ENCODE measurements around the gene TMEM100. TPM values are rescaled to one million over a fixed set of nuclear protein-coding genes. Genes with fewer than 3 reads are reported as not detected.

Gene TMEM100
- total RNA-seq, 2 experiments from 2014 or later = not detected

DNA sequence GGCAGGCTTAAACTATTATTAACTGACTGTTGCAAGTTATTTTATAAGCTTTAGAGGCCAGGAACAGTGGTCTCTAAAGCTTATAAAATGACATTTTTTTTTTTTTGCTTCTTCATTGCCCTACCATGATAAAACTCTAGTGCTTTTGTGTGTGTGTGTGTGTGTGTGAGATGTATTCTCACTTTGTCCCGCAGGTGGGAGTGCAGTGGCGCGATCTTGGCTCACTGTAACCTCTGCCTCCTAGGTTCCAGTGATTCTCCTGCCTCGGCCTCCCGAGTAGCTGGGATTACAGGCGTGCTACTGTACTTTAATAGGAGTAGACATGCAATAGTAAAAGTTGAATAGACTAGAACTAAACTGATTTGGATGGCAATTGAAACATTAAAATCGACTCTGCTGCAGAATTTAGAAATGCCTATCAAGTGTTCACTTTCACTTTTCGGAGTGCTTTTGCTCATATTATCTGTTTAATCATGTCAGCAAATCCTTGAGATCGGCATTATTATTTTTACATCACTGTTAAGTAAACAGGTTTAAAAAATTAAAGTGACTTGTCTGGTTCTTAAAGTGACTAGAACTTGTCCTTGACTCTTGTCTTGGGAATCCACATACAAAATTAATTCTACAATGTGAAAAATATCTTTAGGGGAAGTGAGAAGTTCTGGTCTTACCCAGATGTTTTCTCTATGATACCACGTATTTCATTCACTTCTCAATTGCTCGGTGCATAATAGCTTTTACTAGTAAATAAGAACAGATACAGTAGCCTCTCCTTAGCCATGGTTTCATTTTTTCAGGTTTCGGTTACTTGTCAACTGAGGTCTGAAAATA lies 19.8 kb upstream of the TMEM100 start:
- no peak for DNase-seq
- H3K4me1 Mint-ChIP-seq = no peaks in the 10 kb centered on the region
- ATAC-seq = no peak
- POLR2A ChIA-PET = no interaction called here
- H3K4me3 Mint-ChIP-seq = no peak overlapping the region
- no peak overlapping the region for H3K27ac Mint-ChIP-seq
- CTCF ChIA-PET = interaction anchor here (0.6 to 0.9 kb wide), 2 partner anchors 8 to 223 kb away, joined by 3 read pairs; no protein-coding TSS in a partner anchor
- H3K9me3 Mint-ChIP-seq (ENCODE audit: low read depth) = no peaks in the 10 kb centered on the region
- intact Hi-C loops (cut with DNase I, micrococcal nuclease) = no loop called here
- no peaks in the 10 kb centered on the region for H3K36me3 Mint-ChIP-seq (ENCODE audit: low read depth)
- H3K27me3 Mint-ChIP-seq = peaks cover 32% of the 10 kb centered on the region

DNA sequence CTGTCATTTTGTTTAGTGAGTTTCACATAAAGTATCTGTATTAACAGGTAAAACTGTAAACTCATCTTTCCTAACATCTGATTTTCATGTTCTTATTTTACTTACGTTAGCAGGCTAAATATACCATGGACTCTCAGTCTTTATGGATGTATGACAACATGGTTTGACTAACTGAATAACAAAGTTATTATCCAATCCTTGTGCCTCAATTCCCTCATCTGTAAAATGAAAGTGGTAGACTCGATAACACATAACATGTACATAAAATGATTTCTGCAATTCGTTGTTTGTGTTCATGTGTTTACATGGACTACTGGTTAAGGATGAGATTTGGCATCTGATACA lies 18.7 kb upstream of the TMEM100 start:
- Mint-ChIP-seq H3K27me3 (peaks cover 24% of the 10 kb centered on the region), H3K4me1 (no peaks in the 10 kb centered on the region), H3K4me3 (no peak overlapping the region), H3K9me3 (ENCODE audit: low read depth) (no peaks in the 10 kb centered on the region), H3K36me3 (ENCODE audit: low read depth) (no peaks in the 10 kb centered on the region), H3K27ac (no peak overlapping the region)
- ChIA-PET POLR2A (no interaction called here), CTCF (no interaction called here)
- DNase-seq (no peak), ATAC-seq (no peak)
- intact Hi-C loops (cut with DNase I, micrococcal nuclease) = no loop called here

DNA sequence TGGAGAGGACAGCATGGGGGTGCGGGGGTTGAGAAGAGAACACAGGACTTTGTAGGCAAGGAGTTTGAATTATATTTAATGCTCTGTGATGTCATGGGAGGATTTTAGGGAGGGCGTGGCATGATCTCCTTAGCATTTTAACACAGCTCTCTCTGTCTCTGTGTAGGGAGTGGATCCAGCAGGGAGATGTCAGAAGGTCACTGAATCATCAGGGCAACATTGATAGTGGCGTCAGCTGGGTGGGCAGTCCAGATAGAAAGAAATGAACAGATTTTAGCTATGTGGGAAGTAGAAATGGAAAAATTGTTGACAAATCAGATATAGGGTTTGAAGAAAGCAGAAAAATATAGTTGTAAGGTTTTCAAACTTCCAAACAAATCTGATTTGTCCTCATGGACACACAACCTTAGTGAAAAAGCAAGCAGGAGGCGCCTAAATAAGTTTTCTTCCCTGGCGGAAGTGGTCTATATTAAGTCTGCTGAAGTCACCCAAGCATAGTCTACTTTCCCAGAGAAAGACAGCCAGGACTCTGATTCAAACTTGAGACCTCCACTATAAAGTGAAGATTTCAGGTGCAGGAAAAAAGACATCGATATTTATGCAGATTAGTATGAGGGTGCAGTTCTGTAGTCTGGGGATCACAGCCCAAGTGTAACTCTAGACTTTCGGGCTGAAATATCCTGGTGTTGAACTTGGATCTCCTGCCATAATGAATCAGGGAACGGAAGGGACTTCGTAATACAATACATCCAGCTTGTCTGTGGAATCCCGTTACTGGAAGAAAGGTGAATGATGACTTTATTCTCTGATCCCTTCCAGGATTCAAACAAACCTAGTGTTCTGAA lies 18.1 kb upstream of the TMEM100 start:
- intact Hi-C loops (cut with DNase I, micrococcal nuclease) = no loop called here
- no peak overlapping the region for H3K27ac Mint-ChIP-seq
- peaks cover 20% of the 10 kb centered on the region for H3K27me3 Mint-ChIP-seq
- H3K4me1 Mint-ChIP-seq = peaks cover 2% of the 10 kb centered on the region
- no peak overlapping the region for H3K4me3 Mint-ChIP-seq
- CTCF ChIA-PET = interaction anchor here (0.6 to 0.7 kb wide), 2 partner anchors 10 to 857 kb away, joined by 3 to 4 read pairs; partner anchors contain the start of gene PCTP
- no peaks in the 10 kb centered on the region for H3K36me3 Mint-ChIP-seq (ENCODE audit: low read depth)
- no peak for DNase-seq
- no peak for ATAC-seq
- H3K9me3 Mint-ChIP-seq (ENCODE audit: low read depth) = no peaks in the 10 kb centered on the region
- POLR2A ChIA-PET = no interaction called here

DNA sequence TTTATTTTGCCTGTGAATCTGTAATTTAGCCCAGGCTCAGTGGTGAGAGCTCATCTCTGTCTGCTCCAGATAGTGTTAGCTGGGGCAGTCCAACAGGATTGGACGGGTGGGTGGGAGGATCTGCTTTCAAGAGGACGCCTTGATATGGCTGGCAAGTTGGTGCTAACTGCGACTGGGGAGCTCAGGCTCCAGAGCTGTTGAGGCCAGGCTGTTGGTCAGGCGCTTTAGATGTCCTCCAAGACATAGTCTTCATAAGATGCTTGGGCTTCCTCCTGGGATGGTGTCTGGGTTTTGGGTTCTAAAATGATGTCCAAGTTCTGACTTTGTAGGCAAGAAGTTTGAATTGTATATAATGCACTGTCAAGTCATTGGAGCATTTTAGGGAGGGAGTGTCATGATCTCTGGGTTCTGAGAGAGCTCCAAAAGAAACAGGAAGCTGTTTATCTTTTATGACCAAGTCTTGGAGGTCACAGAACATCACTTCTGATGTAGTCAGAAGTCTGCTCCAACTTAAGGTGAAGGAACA lies 15.4 kb upstream of the TMEM100 start:
- Mint-ChIP-seq H3K27me3 (peaks cover 27% of the 10 kb centered on the region), H3K36me3 (ENCODE audit: low read depth) (no peaks in the 10 kb centered on the region), H3K4me3 (no peak overlapping the region), H3K27ac (no peak overlapping the region), H3K4me1 (peaks cover 25% of the 10 kb centered on the region), H3K9me3 (ENCODE audit: low read depth) (no peaks in the 10 kb centered on the region)
- ATAC-seq = no peak
- POLR2A ChIA-PET = interaction anchor here (0.7 kb wide), 1 partner anchor 668 kb away, joined by 3 read pairs; no protein-coding TSS in a partner anchor
- CTCF ChIA-PET = interaction anchor here (0.7 to 1.4 kb wide), 3 partner anchors 20 to 161 kb away, joined by 3 read pairs; no protein-coding TSS in a partner anchor
- no peak for DNase-seq
- intact Hi-C loops (cut with DNase I, micrococcal nuclease) = loop anchor here (5.0 to 10.0 kb wide), 3 partner anchors 211 to 1047 kb away; no protein-coding TSS in a partner anchor

DNA sequence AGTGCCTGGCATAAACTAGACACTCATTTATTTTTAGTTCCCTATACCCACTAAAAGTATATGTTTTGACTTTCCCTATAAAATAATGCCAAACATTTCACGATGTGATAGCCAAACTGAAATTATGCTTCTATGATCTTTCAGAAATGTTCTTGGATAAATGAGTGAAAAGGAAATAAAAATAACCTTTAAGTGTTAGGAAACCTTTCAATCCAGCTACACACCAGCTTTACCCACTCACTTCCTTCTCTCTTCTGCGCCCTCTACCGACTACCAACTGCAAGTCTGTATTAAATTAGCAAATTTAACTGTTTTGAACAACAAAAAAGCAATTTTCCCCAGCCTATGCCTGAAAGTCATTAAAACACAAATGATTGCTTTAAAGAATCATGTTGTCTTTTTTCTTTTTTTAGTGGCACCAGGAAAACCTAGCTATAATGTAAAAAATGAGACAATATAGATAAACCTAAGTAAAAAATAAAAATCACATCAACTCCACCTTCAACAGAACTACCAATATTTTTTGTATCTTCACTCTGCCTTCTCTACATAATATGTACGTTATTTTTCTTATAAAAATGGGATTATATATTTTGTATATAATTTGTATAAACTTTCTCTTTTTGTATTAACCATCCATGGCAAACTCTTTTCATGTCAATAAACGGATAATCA lies 13.2 kb upstream of the TMEM100 start:
- ATAC-seq (no peak), DNase-seq (peak; percentile 59)
- intact Hi-C loops (cut with DNase I, micrococcal nuclease) = loop anchor here (2.0 to 10.0 kb wide), 5 partner anchors 71 to 1049 kb away; no protein-coding TSS in a partner anchor
- Mint-ChIP-seq H3K36me3 (ENCODE audit: low read depth) (no peaks in the 10 kb centered on the region), H3K9me3 (ENCODE audit: low read depth) (no peaks in the 10 kb centered on the region), H3K27ac (no peak overlapping the region), H3K4me3 (no peak overlapping the region), H3K4me1 (peaks cover 28% of the 10 kb centered on the region), H3K27me3 (peaks cover 38% of the 10 kb centered on the region)
- CTCF ChIA-PET = interaction anchor here (0.5 to 3.1 kb wide), 16 partner anchors 11 to 887 kb away, joined by 3 to 29 read pairs (median 4); partner anchors contain the start of gene PCTP
- POLR2A ChIA-PET = interaction anchor here (0.5 to 0.7 kb wide), 2 partner anchors 88 to 361 kb away, joined by 3 to 5 read pairs; no protein-coding TSS in a partner anchor

DNA sequence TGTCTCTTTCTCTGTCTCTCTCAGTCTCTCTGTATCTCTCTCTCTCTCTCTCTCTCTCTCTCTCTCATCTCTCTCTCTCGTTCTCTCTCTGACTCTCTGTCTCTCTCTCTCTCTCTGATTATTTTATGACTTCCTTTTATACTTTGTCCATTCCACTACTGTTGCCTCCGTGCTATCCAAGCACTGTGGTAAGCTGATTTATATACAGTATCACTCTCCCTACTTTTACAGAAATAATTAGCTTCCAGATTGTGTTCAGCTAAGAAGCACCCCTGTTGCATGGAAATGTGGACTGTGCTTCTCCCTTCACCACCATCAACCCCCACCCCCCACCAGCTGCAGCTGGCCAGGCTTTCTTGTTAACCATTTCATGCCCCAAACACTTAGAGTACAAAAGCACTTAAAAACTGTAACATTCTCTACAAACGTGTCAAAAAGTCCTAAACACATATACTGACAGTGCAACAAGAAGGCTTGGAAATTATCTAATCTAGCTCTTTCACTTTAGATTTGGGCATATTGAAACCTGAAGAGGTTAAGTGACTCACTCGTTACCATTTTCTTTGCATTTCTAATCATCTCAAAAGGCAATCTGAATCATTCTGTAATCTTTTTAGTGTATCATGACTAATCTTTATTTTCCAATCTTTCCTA lies 11.6 kb upstream of the TMEM100 start:
- Mint-ChIP-seq H3K27ac (peak overlapping the region; percentile 34), H3K4me3 (peak overlapping the region; percentile 25), H3K4me1 (peaks cover 28% of the 10 kb centered on the region), H3K36me3 (ENCODE audit: low read depth) (no peaks in the 10 kb centered on the region), H3K9me3 (ENCODE audit: low read depth) (no peaks in the 10 kb centered on the region), H3K27me3 (peaks cover 41% of the 10 kb centered on the region)
- ATAC-seq (peak; percentile 97), DNase-seq (peak; percentile 13)
- intact Hi-C loops (cut with DNase I, micrococcal nuclease) = loop anchor here (1.0 to 10.0 kb wide), 11 partner anchors 16 to 1051 kb away; partner anchors contain the start of genes COX11 (in 1 of the 2) and STXBP4 (in 1 of the 2)
- ChIA-PET POLR2A (interaction anchor here (1.4 kb wide), 1 partner anchor 157 kb away, joined by 4 read pairs; no protein-coding TSS in a partner anchor), CTCF (interaction anchor here (0.7 to 3.1 kb wide), 14 partner anchors 8 to 563 kb away, joined by 3 to 29 read pairs (median 4); partner anchors contain the start of gene PCTP)

DNA sequence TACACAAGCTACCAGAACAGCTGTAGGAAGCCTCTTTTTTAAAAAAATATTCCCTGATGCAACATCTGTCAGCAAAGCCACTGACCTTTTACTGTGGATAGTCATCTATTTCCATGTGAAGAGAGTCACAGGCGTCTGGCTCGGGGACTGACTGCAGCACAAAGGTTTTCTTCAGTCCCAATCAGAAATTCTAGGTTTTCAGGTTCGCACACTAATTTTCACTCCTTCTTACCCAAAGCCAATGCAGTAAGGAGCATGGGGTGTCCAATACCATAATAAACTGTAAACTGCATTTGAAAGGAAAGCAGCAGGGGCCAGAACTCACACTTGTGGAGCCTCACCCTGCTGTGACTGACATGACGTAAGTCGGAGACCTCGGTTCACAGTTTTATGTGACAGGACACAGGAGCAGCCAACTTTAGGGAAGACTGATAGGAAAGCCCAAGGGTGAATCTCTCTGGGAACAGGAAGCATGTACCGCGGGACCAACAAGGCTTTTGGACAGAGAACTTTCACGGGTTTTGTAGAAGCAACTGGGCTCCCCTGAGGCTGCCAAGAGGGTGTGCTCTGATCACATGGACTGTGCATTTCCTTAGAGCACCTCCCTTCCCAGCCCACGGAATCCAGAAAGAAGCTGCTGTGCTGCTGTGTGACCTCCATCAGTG lies 9.1 kb upstream of the TMEM100 start:
- intact Hi-C loops (cut with DNase I, micrococcal nuclease) = loop anchor here (5.0 to 10.0 kb wide), 4 partner anchors 291 to 1053 kb away; partner anchors contain the start of genes COX11 (in 1 of the 2) and STXBP4 (in 1 of the 2)
- Mint-ChIP-seq H3K4me1 (peaks cover 28% of the 10 kb centered on the region), H3K9me3 (ENCODE audit: low read depth) (no peaks in the 10 kb centered on the region), H3K4me3 (no peak overlapping the region), H3K36me3 (ENCODE audit: low read depth) (no peaks in the 10 kb centered on the region), H3K27ac (no peak overlapping the region), H3K27me3 (peaks cover 54% of the 10 kb centered on the region)
- DNase-seq = no peak
- ATAC-seq = no peak
- POLR2A ChIA-PET = interaction anchor here (0.7 kb wide), 1 partner anchor 19 kb away, joined by 3 read pairs; the partner anchor contains the start of gene PCTP
- CTCF ChIA-PET = interaction anchor here (1.1 to 2.0 kb wide), 3 partner anchors 13 to 14 kb away, joined by 3 to 6 read pairs (median 5); no protein-coding TSS in a partner anchor

DNA sequence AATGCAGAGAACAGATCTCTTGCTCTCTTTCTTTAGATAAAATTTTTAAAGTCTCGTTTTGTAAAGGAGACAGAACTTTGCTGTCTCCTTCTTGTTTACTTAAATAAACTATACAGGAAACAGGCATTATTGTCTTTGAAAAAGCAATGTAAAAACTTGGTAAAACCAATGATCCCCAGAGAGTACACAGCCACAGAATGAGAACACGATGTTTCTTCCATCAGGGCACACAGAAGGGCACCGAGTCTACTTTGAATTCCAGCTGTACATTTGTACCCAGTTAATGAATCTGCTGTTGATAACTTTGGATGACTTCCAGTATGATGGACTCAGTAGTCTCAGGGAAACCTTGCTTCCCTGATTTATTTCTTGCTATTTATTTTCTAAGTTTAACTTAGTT lies 8.1 kb upstream of the TMEM100 start:
- H3K27ac Mint-ChIP-seq = no peak overlapping the region
- CTCF ChIA-PET = interaction anchor here (1.1 to 2.0 kb wide), 2 partner anchors 12 to 13 kb away, joined by 3 to 6 read pairs; no protein-coding TSS in a partner anchor
- intact Hi-C loops (cut with DNase I, micrococcal nuclease) = loop anchor here (5.0 to 10.0 kb wide), 4 partner anchors 291 to 1054 kb away; partner anchors contain the start of genes COX11 (in 1 of the 2) and STXBP4 (in 1 of the 2)
- no peak overlapping the region for H3K4me3 Mint-ChIP-seq
- no peak for DNase-seq
- H3K9me3 Mint-ChIP-seq (ENCODE audit: low read depth) = no peaks in the 10 kb centered on the region
- no peak for ATAC-seq
- peaks cover 58% of the 10 kb centered on the region for H3K27me3 Mint-ChIP-seq
- H3K4me1 Mint-ChIP-seq = peaks cover 27% of the 10 kb centered on the region
- no peaks in the 10 kb centered on the region for H3K36me3 Mint-ChIP-seq (ENCODE audit: low read depth)
- POLR2A ChIA-PET = no interaction called here

DNA sequence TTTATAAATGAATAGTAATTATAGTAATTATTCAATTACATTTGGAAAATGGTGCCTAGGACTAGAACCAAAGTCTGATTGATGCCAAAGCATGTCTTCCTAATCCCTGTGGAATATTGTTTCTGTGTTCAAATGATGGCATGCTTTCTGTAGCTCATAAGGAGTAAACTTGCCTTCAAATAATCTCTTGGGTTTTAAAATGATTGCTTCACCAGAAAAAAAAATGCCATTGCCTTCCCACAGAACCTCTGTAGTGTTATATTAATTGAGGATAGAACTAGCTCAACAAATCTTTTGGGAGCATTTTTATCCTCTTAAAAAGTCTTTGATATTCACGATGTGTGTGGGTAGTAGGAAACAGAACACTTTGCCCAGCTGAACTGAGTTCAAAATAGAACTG lies 7.7 kb upstream of the TMEM100 start:
- Mint-ChIP-seq H3K4me3 (no peak overlapping the region), H3K9me3 (ENCODE audit: low read depth) (no peaks in the 10 kb centered on the region), H3K27me3 (peaks cover 62% of the 10 kb centered on the region), H3K36me3 (ENCODE audit: low read depth) (no peaks in the 10 kb centered on the region), H3K27ac (no peak overlapping the region), H3K4me1 (peaks cover 23% of the 10 kb centered on the region)
- intact Hi-C loops (cut with DNase I, micrococcal nuclease) = loop anchor here (5.0 to 10.0 kb wide), 4 partner anchors 292 to 1054 kb away; partner anchors contain the start of genes COX11 (in 1 of the 2) and STXBP4 (in 1 of the 2)
- POLR2A ChIA-PET = no interaction called here
- ATAC-seq = no peak
- no peak for DNase-seq
- CTCF ChIA-PET = interaction anchor here (1.1 to 2.0 kb wide), 2 partner anchors 11 to 13 kb away, joined by 3 to 6 read pairs; no protein-coding TSS in a partner anchor
